Mesenchymal stem cell (in vitro differentiated cells and primary cell): ENCODE data around the gene ECHS1.

Experiments
- DNase-seq: peaks from one replicate; pipeline ENCODE4 v3.0.0-alpha.2; 2013
- H2AFZ ChIP-seq: one replicate; pipeline ENCODE4 v1.6.1; 2013; ENCODE audit warnings: low read depth, mild to moderate bottlenecking, control low read depth, inconsistent platforms, low read length, moderate library complexity
- H2AK5ac ChIP-seq: 2 replicates; pipeline ENCODE4 v1.6.1; 2013; ENCODE audit warnings: low read length, moderate library complexity, mild to moderate bottlenecking, inconsistent platforms; ENCODE audit not compliant: severe bottlenecking
- H2BK120ac ChIP-seq: one replicate; pipeline ENCODE4 v1.6.1; 2013; ENCODE audit warnings: low read depth, mild to moderate bottlenecking, inconsistent platforms, low read length, moderate library complexity
- H2BK12ac ChIP-seq, 2 experiments: one replicate each; pipeline ENCODE4 v1.6.1; 2013; ENCODE audit warnings: inconsistent platforms in 2 of 2, low read length in 2 of 2, mild to moderate bottlenecking in 2 of 2, moderate library complexity in 2 of 2, control low read depth in 1 of 2
- H2BK15ac ChIP-seq: one replicate; pipeline ENCODE4 v1.6.1; 2013; ENCODE audit warnings: mild to moderate bottlenecking, low read depth, inconsistent platforms; ENCODE audit not compliant: poor library complexity, severe bottlenecking
- H2BK5ac ChIP-seq: 2 replicates; pipeline ENCODE4 v1.6.1; 2013; ENCODE audit warnings: low read depth, mild to moderate bottlenecking, low read length, control low read depth, inconsistent platforms; ENCODE audit not compliant: poor library complexity, severe bottlenecking
- H3K14ac ChIP-seq, 2 experiments: one replicate each; pipeline ENCODE4 v1.6.1; 2013; ENCODE audit warnings: inconsistent platforms in 2 of 2, low read length in 2 of 2, control low read depth in 1 of 2, mild to moderate bottlenecking in 1 of 2, moderate library complexity in 1 of 2
- H3K18ac ChIP-seq, 2 experiments: one replicate each; pipeline ENCODE4 v1.6.1; 2013; ENCODE audit warnings: inconsistent platforms in 2 of 2, low read length in 2 of 2, control low read depth in 1 of 2, low read depth in 1 of 2, mild to moderate bottlenecking in 1 of 2
- H3K23ac ChIP-seq, 2 experiments: one replicate each; pipeline ENCODE4 v1.6.1; 2013; ENCODE audit warnings: inconsistent platforms in 2 of 2, low read length in 2 of 2, mild to moderate bottlenecking in 2 of 2, moderate library complexity in 2 of 2, control low read depth in 1 of 2
- H3K27ac ChIP-seq: 2 replicates; pipeline ENCODE4 v1.5.1; 2013; ENCODE audit warnings: mild to moderate bottlenecking, moderate library complexity, low read length, control low read depth, inconsistent platforms; ENCODE audit not compliant: poor library complexity, severe bottlenecking
- H3K27me3 ChIP-seq, 2 experiments: 2 replicates each; pipeline versions ENCODE4 v1.6.1 to v1.7.0; 2013; ENCODE audit warnings: low read length in 2 of 2, mild to moderate bottlenecking in 2 of 2, moderate library complexity in 2 of 2, control low read depth in 1 of 2, inconsistent platforms in 1 of 2; ENCODE audit not compliant: control insufficient read depth in 1 of 2, insufficient read depth in 1 of 2
- H3K36me3 ChIP-seq, 2 experiments: 2 replicates each; pipeline versions ENCODE4 v1.6.1 to v1.7.0; 2013; ENCODE audit warnings: low read length in 2 of 2, control low read depth in 1 of 2, inconsistent platforms in 1 of 2, low read depth in 1 of 2, mild to moderate bottlenecking in 1 of 2; ENCODE audit not compliant: insufficient read depth in 2 of 2, control insufficient read depth in 1 of 2
- H3K4ac ChIP-seq, 2 experiments: one replicate each; pipeline ENCODE4 v1.6.1; 2013; ENCODE audit warnings: inconsistent platforms in 2 of 2, low read length in 2 of 2, mild to moderate bottlenecking in 2 of 2, moderate library complexity in 2 of 2, control low read depth in 1 of 2, low read depth in 1 of 2
- H3K4me1 ChIP-seq: 2 replicates; pipeline ENCODE4 v1.6.1; 2013; ENCODE audit warnings: low read depth, low read length, control low read depth; ENCODE audit not compliant: control insufficient read depth, insufficient read depth
- H3K4me2 ChIP-seq: 2 replicates; pipeline ENCODE4 v1.6.1; 2013; ENCODE audit warnings: low read length, mild to moderate bottlenecking, inconsistent platforms; ENCODE audit not compliant: poor library complexity, severe bottlenecking
- H3K4me3 ChIP-seq, 2 experiments: 2 replicates each; pipeline versions ENCODE4 v1.5.1 to v1.7.0; 2013; ENCODE audit warnings: low read length in 2 of 2, mild to moderate bottlenecking in 2 of 2, control low read depth in 1 of 2, low read depth in 1 of 2; ENCODE audit not compliant: insufficient read depth in 1 of 2
- H3K79me1 ChIP-seq: replicated peaks from 2 replicates; pipeline ENCODE4 v1.6.1; 2013; ENCODE audit warnings: mild to moderate bottlenecking, control low read depth, low read length, inconsistent platforms; ENCODE audit not compliant: poor library complexity, severe bottlenecking
- H3K9ac ChIP-seq: 2 replicates; pipeline ENCODE4 v1.7.0; 2013; ENCODE audit warnings: mild to moderate bottlenecking, low read length, moderate library complexity
- H3K9me3 ChIP-seq: 2 replicates; pipeline ENCODE4 v1.7.0; 2013; ENCODE audit warnings: mild to moderate bottlenecking, low read length; ENCODE audit not compliant: control insufficient read depth
- H4K8ac ChIP-seq: one replicate; pipeline ENCODE4 v1.6.1; 2013; ENCODE audit warnings: inconsistent platforms, mild to moderate bottlenecking, low read length, moderate library complexity
- H4K91ac ChIP-seq: one replicate; pipeline ENCODE4 v1.6.1; 2013; ENCODE audit warnings: mild to moderate bottlenecking, low read length, inconsistent platforms
- WGBS: methylation state at CpG from one replicate; pipeline ENCODE4 v1.1.7; 2013; ENCODE audit warnings: mixed read lengths; 5-methylcytosine and 5-hydroxymethylcytosine counted together

The ECHS1 gene

GRCh38 chr10:133328358-133329343 lies 44.5 kb downstream of the ECHS1 start:
- Histone ChIP-seq H3K4me1 (peaks cover 47% of the 10 kb centered on the region), H3K27ac (peak overlapping the region; percentile 75), H3K9ac (no peak overlapping the region), H2AFZ (no peak overlapping the region), H2AK5ac (peak overlapping the region; percentile 97), H3K4ac (no peak overlapping the region), H2BK12ac (no peak overlapping the region), H4K91ac (no peak overlapping the region), H2BK120ac (no peak overlapping the region), H3K4me3 (no peak overlapping the region), H4K8ac (no peak overlapping the region), H2BK5ac (peak overlapping the region; percentile 70), H3K27me3 (peaks cover 18 to 73% of the 10 kb centered on the region in 2 experiments), H3K23ac (no peak overlapping the region), H3K36me3 (peaks cover 0 to 4% of the 10 kb centered on the region in 2 experiments), H3K4me2 (no peak overlapping the region), H3K79me1 (no peaks in the 10 kb centered on the region), H3K9me3 (no peaks in the 10 kb centered on the region), H3K18ac (no peak overlapping the region), H3K14ac (no peak overlapping the region), H2BK15ac (no peak overlapping the region)
- 82% methylated on average over 15 of the region's 15 CpGs for WGBS
- DNase-seq, result no peak

GRCh38 chr10:133327651-133328357 lies 45.4 kb downstream of the ECHS1 start:
- DNase-seq, result no peak
- 59% methylated on average over 10 of the region's 12 CpGs for WGBS
- peak overlapping the region in 1 of 2 experiments; percentile 69 for H3K14ac ChIP-seq
- H3K27me3 ChIP-seq, result peaks cover 11 to 76% of the 10 kb centered on the region in 2 experiments
- no peak overlapping the region for H2AFZ ChIP-seq
- H2BK12ac ChIP-seq, result no peak overlapping the region
- H3K23ac ChIP-seq, result no peak overlapping the region
- H3K79me1 ChIP-seq, result no peaks in the 10 kb centered on the region
- no peak overlapping the region for H4K91ac ChIP-seq
- no peak overlapping the region for H4K8ac ChIP-seq
- no peak overlapping the region for H3K4me3 ChIP-seq
- H2BK15ac ChIP-seq, result no peak overlapping the region
- H3K36me3 ChIP-seq, result peaks cover 0 to 4% of the 10 kb centered on the region in 2 experiments
- H3K18ac ChIP-seq, result no peak overlapping the region
- H2AK5ac ChIP-seq, result peak overlapping the region; percentile 97
- no peak overlapping the region for H3K4ac ChIP-seq
- no peak overlapping the region for H2BK5ac ChIP-seq
- peak overlapping the region; percentile 24 for H3K27ac ChIP-seq
- H3K9me3 ChIP-seq, result no peaks in the 10 kb centered on the region
- peak overlapping the region; percentile 19 for H3K4me2 ChIP-seq
- no peak overlapping the region for H3K9ac ChIP-seq
- no peak overlapping the region for H2BK120ac ChIP-seq
- H3K4me1 ChIP-seq, result peaks cover 47% of the 10 kb centered on the region

- Histone ChIP-seq H3K36me3 (peaks cover 0 to 4% of the 10 kb centered on the region in 2 experiments), H2BK15ac (no peak overlapping the region), H4K91ac (peak overlapping the region; percentile 2), H2AK5ac (peak overlapping the region; percentile 68), H3K4me1 (peaks cover 47% of the 10 kb centered on the region), H4K8ac (no peak overlapping the region), H2BK120ac (no peak overlapping the region), H2BK12ac (no peak overlapping the region), H3K4ac (no peak overlapping the region), H3K79me1 (no peaks in the 10 kb centered on the region), H3K9me3 (no peaks in the 10 kb centered on the region), H2BK5ac (no peak overlapping the region), H3K4me2 (peak overlapping the region; percentile 19), H3K4me3 (no peak overlapping the region), H2AFZ (no peak overlapping the region), H3K18ac (no peak overlapping the region), H3K23ac (no peak overlapping the region), H3K27ac (peak overlapping the region; percentile 13), H3K9ac (no peak overlapping the region), H3K14ac (no peak overlapping the region), H3K27me3 (peaks cover 4 to 69% of the 10 kb centered on the region in 2 experiments)
- no peak for DNase-seq
- 73% methylated on average over 26 of the region's 28 CpGs for WGBS
Observed at GRCh38 chr10:133326745-133327650, 46.2 kb downstream of the ECHS1 start.
